Muscle of leg (tissue), 11 donors: ENCODE results near the gene EBF3. TPM values are rescaled to one million over a fixed set of nuclear protein-coding genes. Genes with fewer than 3 reads are reported as not detected.

Experiments used
- DNase-seq: peaks from one replicate; pipeline ENCODE4 v3.0.0; 2013
- H3K27ac ChIP-seq: one replicate; pipeline ENCODE4 v1.5.1; 2013; ENCODE audit warnings: mild to moderate bottlenecking, low read length, control low read depth
- H3K27me3 ChIP-seq: one replicate; pipeline ENCODE4 v1.6.1; 2013; ENCODE audit warnings: low read length; ENCODE audit not compliant: control insufficient read depth, insufficient read depth
- H3K36me3 ChIP-seq: one replicate; pipeline ENCODE4 v1.6.1; 2013; ENCODE audit warnings: low read length; ENCODE audit not compliant: control insufficient read depth, insufficient read depth
- H3K4me1 ChIP-seq: one replicate; pipeline ENCODE4 v1.6.1; 2013; ENCODE audit warnings: low read length; ENCODE audit not compliant: control insufficient read depth, insufficient read depth
- H3K4me3 ChIP-seq: one replicate; pipeline ENCODE4 v1.5.1; 2013; ENCODE audit warnings: low read length, control low read depth
- H3K9me3 ChIP-seq: replicated peaks from 2 replicates; pipeline ENCODE4 v1.6.1; 2013; ENCODE audit warnings: low read depth, low read length; ENCODE audit not compliant: control insufficient read depth
- WGBS: methylation state at CpG from one replicate; pipeline ENCODE4 v1.1.5; 2013; ENCODE audit warnings: missing lambda C conversion rate; ENCODE audit not compliant: insufficient coverage; 5-methylcytosine and 5-hydroxymethylcytosine counted together
- polyA plus RNA-seq, 8 donors: library from polyadenylated mRNA; unstranded; fragments of 120-200 nt; gene quantifications; one replicate each; pipeline versions ENCODE4 v1.2.1 to v1.2.3, GENCODE V29; 2013; ENCODE audit warnings: inconsistent platforms in 1 of 8, low replicate concordance in 1 of 8; ENCODE audit not compliant: insufficient read length in 8 of 8, insufficient read depth in 1 of 8
- total RNA-seq: library from RNA; stranded (reverse); fragments of 120-200 nt; gene quantifications from one replicate; pipeline ENCODE4 v1.2.4, GENCODE V29; 2013

The EBF3 gene
- total and polyA plus RNA-seq, 9 donors = 33.6 to 102 (median 75.6) TPM

- no peaks in the 10 kb centered on the region for H3K9me3 ChIP-seq
- no peaks in the 10 kb centered on the region for H3K27me3 ChIP-seq
- WGBS = no CpG with 5 or more reads among the region's 8 CpGs
- DNase-seq = no peak
- H3K36me3 ChIP-seq = peaks cover 62% of the 10 kb centered on the region
- peaks cover 18% of the 10 kb centered on the region for H3K4me1 ChIP-seq
- H3K27ac ChIP-seq = no peak overlapping the region
- H3K4me3 ChIP-seq = no peak overlapping the region
These were observed 92.1 kb downstream of the EBF3 start for GRCh38 chr10:129871966-129872365.

DNA sequence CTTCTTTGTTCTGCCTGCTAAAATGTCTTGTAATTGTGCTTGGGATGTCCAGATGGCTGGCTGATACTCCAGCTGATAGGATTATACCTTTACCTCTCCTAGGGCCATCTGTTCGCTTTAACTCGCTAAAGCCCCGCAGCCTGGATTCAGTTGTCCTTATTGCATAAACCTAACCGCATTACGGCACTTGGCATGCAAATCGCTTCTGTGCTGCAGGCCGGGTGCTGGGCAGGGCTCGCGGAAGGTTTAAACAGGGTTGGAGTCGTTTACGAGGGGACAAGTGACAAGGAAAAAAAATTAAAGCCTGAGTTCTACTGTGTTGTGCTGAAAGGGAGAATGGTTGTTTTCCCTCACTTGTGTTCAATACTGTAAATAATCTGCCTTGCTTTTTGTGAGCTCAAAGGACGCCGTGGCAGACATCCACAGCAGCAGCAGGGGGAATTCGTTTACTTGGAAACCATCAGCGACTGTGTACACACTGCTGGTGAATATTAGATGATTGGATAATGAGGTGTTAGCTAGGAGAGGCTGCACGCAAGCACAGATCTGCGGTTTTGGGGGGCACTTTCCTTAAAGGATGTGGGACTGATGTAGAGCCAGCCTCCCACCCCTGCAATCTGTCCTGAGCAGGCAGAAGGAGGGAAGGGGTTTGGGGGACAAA lies 93.0 kb downstream of the EBF3 start:
- Histone ChIP-seq H3K4me3 (no peak overlapping the region), H3K27me3 (no peaks in the 10 kb centered on the region), H3K9me3 (no peaks in the 10 kb centered on the region), H3K36me3 (peaks cover 66% of the 10 kb centered on the region), H3K4me1 (peaks cover 16% of the 10 kb centered on the region), H3K27ac (peak overlapping the region; percentile 29)
- WGBS = 3% methylated on average over 9 of the region's 17 CpGs
- peak; percentile 89 for DNase-seq

- Histone ChIP-seq H3K27me3 (no peaks in the 10 kb centered on the region), H3K9me3 (no peaks in the 10 kb centered on the region), H3K4me1 (peaks cover 14% of the 10 kb centered on the region), H3K36me3 (peaks cover 66% of the 10 kb centered on the region), H3K27ac (no peak overlapping the region), H3K4me3 (no peak overlapping the region)
- 82% methylated on average over 13 of the region's 13 CpGs for WGBS
- DNase-seq = no peak
These were observed 93.7 kb downstream of the EBF3 start for GRCh38 chr10:129870474-129870757.

GRCh38 chr10:129869596-129870473 lies 94.2 kb downstream of the EBF3 start:
- Histone ChIP-seq H3K27me3 (no peaks in the 10 kb centered on the region), H3K36me3 (peaks cover 72% of the 10 kb centered on the region), H3K27ac (no peak overlapping the region)

DNA sequence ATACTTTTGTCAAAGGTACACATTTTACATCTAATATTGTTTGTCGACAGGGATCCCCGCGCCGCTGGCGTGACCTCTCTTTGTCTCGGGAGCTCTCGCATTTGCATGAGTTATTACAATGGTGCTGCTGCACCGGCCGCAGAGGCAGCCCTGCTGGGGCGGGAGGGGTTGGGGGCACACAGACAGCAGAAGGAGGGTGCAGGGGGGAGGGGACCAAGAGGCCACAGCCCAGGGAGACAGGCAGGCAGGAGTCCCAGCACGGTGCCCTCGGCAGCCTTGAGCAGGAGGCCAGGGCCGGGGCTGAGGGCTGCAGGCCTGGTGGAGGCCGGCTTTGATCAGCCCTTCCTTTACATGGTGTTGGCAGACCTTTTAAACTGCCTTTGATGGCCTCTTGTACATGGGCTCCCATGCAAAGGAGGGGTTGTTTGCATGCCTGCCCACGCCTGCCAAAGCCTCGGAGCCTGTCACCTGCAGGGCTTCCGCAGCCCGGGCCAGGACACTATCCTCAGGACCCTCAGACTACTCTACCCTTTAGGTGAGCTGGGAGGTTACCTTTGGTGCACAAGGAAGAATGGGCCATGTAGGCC lies 95.5 kb downstream of the EBF3 start:
- Histone ChIP-seq H3K36me3 (peaks cover 75% of the 10 kb centered on the region), H3K4me3 (no peak overlapping the region), H3K4me1 (peaks cover 24% of the 10 kb centered on the region), H3K9me3 (no peaks in the 10 kb centered on the region), H3K27ac (no peak overlapping the region), H3K27me3 (no peaks in the 10 kb centered on the region)
- 66% methylated on average over 15 of the region's 18 CpGs for WGBS
- no peak for DNase-seq

More at GRCh38 chr10:129869596-129870473, 94.2 kb downstream of the EBF3 start:
- no peak for DNase-seq
- no peak overlapping the region for H3K4me3 ChIP-seq
- WGBS = 83% methylated on average over 6 of the region's 22 CpGs
- peaks cover 16% of the 10 kb centered on the region for H3K4me1 ChIP-seq
- H3K9me3 ChIP-seq = no peaks in the 10 kb centered on the region

- H3K9me3 ChIP-seq = no peaks in the 10 kb centered on the region
- peaks cover 71% of the 10 kb centered on the region for H3K36me3 ChIP-seq
- no peak for DNase-seq
- no peaks in the 10 kb centered on the region for H3K27me3 ChIP-seq
- peaks cover 27% of the 10 kb centered on the region for H3K4me1 ChIP-seq
- 83% methylated on average over 17 of the region's 36 CpGs for WGBS
- H3K27ac ChIP-seq = no peak overlapping the region
- H3K4me3 ChIP-seq = no peak overlapping the region
These were observed 96.4 kb downstream of the EBF3 start for GRCh38 chr10:129867631-129868179.

DNA sequence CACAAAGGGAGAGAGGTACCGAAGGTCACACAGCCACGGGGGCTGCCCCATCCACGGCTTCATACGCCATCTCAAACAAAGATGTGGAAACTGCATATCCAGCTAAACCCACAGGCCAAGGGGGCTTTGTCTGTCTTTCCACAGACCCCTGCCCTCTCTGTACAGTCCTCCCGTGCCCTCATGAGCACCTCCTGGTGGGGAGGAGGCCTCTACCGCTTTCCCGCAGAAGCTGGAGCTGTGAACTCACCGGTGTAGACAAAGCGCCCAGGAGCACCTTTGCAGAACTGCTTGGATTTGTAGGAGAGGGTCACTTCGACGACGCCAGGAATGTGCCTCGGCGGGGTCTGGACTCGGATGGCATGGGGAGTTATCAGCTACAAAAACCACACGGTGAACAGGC lies 97.2 kb downstream of the EBF3 start:
- H3K36me3 ChIP-seq = peaks cover 64% of the 10 kb centered on the region

GRCh38 chr10:129865960-129866359 lies 98.1 kb downstream of the EBF3 start:
- no CpG with 5 or more reads among the region's 2 CpGs for WGBS
- peaks cover 21% of the 10 kb centered on the region for H3K4me1 ChIP-seq
- DNase-seq = no peak
- peaks cover 72% of the 10 kb centered on the region for H3K36me3 ChIP-seq
- H3K9me3 ChIP-seq = no peaks in the 10 kb centered on the region
- H3K27ac ChIP-seq = no peak overlapping the region
- no peaks in the 10 kb centered on the region for H3K27me3 ChIP-seq
- no peak overlapping the region for H3K4me3 ChIP-seq

More for the DNA sequence above, 97.2 kb downstream of the EBF3 start:
- Histone ChIP-seq H3K27me3 (no peaks in the 10 kb centered on the region), H3K27ac (no peak overlapping the region), H3K4me1 (peaks cover 27% of the 10 kb centered on the region), H3K4me3 (no peak overlapping the region), H3K9me3 (no peaks in the 10 kb centered on the region)
- 96% methylated on average over 4 of the region's 16 CpGs for WGBS
- no peak for DNase-seq

- Histone ChIP-seq H3K9me3 (no peaks in the 10 kb centered on the region), H3K27me3 (no peaks in the 10 kb centered on the region), H3K4me3 (no peak overlapping the region), H3K4me1 (peaks cover 16% of the 10 kb centered on the region), H3K36me3 (peaks cover 74% of the 10 kb centered on the region), H3K27ac (no peak overlapping the region)
- 74% methylated on average over 5 of the region's 7 CpGs for WGBS
- no peak for DNase-seq
These were observed 98.7 kb downstream of the EBF3 start for GRCh38 chr10:129865413-129865812.

GRCh38 chr10:129864601-129865126 lies 99.4 kb downstream of the EBF3 start:
- 74% methylated on average over 8 of the region's 9 CpGs for WGBS
- no peak overlapping the region for H3K4me3 ChIP-seq
- H3K36me3 ChIP-seq = peaks cover 80% of the 10 kb centered on the region
- peak; percentile 47 for DNase-seq
- H3K27me3 ChIP-seq = no peaks in the 10 kb centered on the region
- H3K9me3 ChIP-seq = no peaks in the 10 kb centered on the region
- H3K4me1 ChIP-seq = peaks cover 13% of the 10 kb centered on the region
- H3K27ac ChIP-seq = no peak overlapping the region
